Osteocyte (in vitro differentiated cells): ENCODE results near the gene RPRML. TPM values are rescaled to one million over a fixed set of nuclear protein-coding genes. Genes with fewer than 3 reads are reported as not detected.

Experiments
- DNase-seq: peaks from one replicate; pipeline ENCODE4 v3.0.0; 2021; ENCODE audit warnings: mixed read lengths; ENCODE audit not compliant: unreplicated experiment; ENCODE audit errors: extremely low spot score
- H3K27ac Mint-ChIP-seq: one replicate; pipeline ENCODE4 v1.8.0; 2021; ENCODE audit warnings: mild to moderate bottlenecking, mixed read lengths; ENCODE audit not compliant: unreplicated experiment
- H3K27me3 Mint-ChIP-seq: one replicate; pipeline ENCODE4 v1.8.0; 2021; ENCODE audit warnings: mixed read lengths; ENCODE audit not compliant: unreplicated experiment
- H3K36me3 Mint-ChIP-seq: one replicate; pipeline ENCODE4 v1.8.0; 2021; ENCODE audit warnings: mixed read lengths; ENCODE audit not compliant: unreplicated experiment
- H3K4me1 Mint-ChIP-seq: one replicate; pipeline ENCODE4 v1.8.0; 2021; ENCODE audit warnings: mixed read lengths; ENCODE audit not compliant: unreplicated experiment
- H3K4me3 Mint-ChIP-seq: one replicate; pipeline ENCODE4 v1.8.0; 2021; ENCODE audit warnings: mild to moderate bottlenecking, moderate library complexity, mixed read lengths; ENCODE audit not compliant: unreplicated experiment
- H3K9me3 Mint-ChIP-seq: one replicate; pipeline ENCODE4 v1.8.0; 2021; ENCODE audit warnings: mixed read lengths; ENCODE audit not compliant: unreplicated experiment
- total RNA-seq: library from RNA; stranded (reverse); gene quantifications from 2 replicates; pipeline ENCODE4 v1.2.1, GENCODE V29; 2021
- TF ChIP-seq, protein P1 (sequence below): fragments of 200-600 bp; sonication (generic); IDR thresholded peaks from 2 replicates; pipeline ENCODE4 v1.5.0; 2021; ENCODE audit warnings: antibody characterized with exemption, mild to moderate bottlenecking, moderate library complexity

Gene RPRML
- total RNA-seq, 1 donor from 2014 or later, result not detected

DNA sequence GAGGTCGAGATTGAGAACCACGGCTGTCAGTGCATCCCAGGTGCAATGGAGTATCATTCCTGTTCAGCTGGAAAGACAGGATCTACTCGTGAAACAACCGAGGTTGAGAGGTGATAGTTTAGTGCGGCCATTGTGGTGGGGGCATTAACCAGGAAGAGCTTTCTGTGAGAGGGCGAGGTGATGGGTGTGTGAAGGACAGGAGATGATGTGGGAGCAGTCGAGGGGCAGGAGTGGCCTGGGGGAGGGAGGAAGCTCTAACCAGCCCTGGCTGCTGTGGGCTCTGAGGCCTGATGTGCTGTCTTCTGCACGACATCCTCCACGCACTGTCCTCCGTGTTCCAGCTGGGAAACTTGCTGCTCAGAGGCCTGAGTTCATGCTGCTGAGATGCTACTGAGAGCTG lies 34.1 kb downstream of the RPRML start:
- Mint-ChIP-seq H3K4me1 (peaks cover 1% of the 10 kb centered on the region), H3K27ac (no peak overlapping the region), H3K4me3 (no peak overlapping the region), H3K36me3 (no peaks in the 10 kb centered on the region), H3K27me3 (peaks cover 5% of the 10 kb centered on the region), H3K9me3 (no peaks in the 10 kb centered on the region)
- TF ChIP-seq, protein P1, sequence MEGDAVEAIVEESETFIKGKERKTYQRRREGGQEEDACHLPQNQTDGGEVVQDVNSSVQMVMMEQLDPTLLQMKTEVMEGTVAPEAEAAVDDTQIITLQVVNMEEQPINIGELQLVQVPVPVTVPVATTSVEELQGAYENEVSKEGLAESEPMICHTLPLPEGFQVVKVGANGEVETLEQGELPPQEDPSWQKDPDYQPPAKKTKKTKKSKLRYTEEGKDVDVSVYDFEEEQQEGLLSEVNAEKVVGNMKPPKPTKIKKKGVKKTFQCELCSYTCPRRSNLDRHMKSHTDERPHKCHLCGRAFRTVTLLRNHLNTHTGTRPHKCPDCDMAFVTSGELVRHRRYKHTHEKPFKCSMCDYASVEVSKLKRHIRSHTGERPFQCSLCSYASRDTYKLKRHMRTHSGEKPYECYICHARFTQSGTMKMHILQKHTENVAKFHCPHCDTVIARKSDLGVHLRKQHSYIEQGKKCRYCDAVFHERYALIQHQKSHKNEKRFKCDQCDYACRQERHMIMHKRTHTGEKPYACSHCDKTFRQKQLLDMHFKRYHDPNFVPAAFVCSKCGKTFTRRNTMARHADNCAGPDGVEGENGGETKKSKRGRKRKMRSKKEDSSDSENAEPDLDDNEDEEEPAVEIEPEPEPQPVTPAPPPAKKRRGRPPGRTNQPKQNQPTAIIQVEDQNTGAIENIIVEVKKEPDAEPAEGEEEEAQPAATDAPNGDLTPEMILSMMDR, result no peak
- DNase-seq, result no peak

DNA sequence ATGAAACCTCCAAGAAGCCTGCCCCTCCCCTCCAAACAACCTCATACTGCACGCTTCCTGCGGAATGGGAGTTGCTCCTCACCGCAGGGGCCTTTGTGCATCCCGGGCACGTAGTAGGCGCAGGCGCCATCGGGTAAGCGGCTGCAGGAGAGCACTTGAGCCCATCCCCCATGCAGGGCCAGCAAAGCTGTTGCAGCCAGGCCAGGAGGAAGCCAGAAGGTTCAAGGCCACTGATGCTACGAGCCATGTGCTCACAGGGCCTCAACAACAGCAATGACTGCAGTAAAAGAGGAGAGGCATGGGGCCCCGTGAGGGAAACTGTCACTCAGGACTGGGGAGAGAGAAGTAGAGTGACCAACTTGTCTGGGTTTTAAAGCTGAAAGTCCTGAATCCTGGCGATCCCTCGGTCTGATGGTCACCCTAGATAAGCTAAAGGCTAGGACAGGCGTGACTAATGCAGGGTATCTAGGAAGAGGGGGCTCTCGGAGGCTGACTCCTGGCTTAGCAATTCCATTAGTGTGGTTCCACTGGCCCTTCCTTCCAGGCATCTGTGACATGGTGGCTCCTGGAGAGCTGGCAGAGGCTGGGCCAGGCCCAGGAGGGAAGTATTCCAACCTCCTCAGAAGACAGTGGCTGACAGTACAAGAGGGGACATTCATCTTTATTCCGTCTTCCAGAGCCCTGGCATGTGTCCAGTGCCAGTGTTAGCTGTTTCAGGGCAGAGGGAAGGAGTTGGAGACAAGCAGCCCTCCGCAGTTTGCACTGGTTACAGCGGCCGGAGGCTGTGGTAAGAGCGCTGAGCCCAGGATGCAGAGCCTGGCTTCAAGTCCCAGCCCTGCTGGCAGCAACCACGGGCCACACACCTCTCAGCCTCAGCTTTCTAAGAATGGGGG lies 35.3 kb downstream of the RPRML start:
- no peak overlapping the region for H3K27ac Mint-ChIP-seq
- no peaks in the 10 kb centered on the region for H3K9me3 Mint-ChIP-seq
- TF ChIP-seq, protein P1, result no peak
- DNase-seq, result no peak
- H3K4me3 Mint-ChIP-seq, result no peak overlapping the region
- H3K27me3 Mint-ChIP-seq, result peaks cover 5% of the 10 kb centered on the region
- H3K36me3 Mint-ChIP-seq, result peaks cover 5% of the 10 kb centered on the region
- H3K4me1 Mint-ChIP-seq, result peaks cover 1% of the 10 kb centered on the region

DNA sequence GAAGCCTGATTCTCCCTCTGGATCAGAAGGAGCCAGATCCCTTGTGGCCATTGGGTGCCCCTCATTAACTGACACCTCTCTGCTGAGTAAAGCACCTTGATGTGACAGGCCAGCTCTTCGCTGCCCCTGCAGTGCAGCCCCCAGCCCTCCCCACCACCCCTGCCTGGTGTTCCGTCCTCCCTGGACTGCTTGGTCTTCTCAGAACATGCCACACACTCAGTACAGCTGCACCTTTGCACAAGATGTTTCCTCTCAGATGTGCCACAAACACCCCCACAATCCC lies 35.9 kb downstream of the RPRML start:
- Mint-ChIP-seq H3K4me1 (peaks cover 1% of the 10 kb centered on the region), H3K4me3 (no peak overlapping the region), H3K27me3 (peaks cover 5% of the 10 kb centered on the region), H3K27ac (no peak overlapping the region), H3K36me3 (peaks cover 10% of the 10 kb centered on the region), H3K9me3 (no peaks in the 10 kb centered on the region)
- DNase-seq, result no peak
- TF ChIP-seq, protein P1, result no peak

DNA sequence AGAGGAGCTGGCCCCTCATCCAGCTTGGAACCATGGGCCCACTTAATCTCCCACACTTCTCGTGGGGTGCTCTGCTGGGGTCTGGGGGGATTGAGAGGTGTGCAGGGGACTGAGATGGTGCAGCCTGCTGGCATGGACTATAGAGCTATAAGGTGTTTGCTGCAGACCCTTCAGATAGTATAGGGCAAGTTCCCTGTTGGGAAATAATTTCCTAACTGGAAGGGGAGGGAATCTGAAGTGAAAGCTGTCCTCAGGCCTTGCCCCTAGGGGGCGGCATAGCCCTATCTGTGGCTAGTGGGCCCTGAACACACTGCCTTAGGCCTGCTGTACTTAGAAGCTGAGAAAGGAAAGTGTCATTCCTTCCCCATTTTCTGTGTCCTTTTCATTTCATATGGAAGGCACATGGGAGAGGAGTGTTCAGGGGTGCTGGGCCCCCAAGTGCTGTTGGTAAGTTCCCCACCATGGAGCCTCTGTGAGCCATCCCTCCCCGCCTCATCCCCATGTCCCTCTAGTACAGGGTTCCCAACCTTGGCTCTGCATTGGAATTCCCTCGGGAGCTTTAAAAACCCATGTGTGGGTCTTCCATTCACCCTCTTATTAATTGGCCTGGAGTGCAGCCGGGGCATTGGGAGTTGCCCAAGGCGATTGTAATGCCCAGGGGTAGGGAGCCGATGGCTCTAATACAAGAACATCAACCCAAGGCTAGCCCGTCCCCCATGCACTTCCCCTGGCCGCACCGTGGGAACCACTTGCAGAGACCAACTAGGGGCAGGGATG lies 36.4 kb downstream of the RPRML start:
- Mint-ChIP-seq H3K4me3 (no peak overlapping the region), H3K27ac (no peak overlapping the region), H3K9me3 (no peaks in the 10 kb centered on the region), H3K4me1 (peaks cover 1% of the 10 kb centered on the region), H3K36me3 (peaks cover 12% of the 10 kb centered on the region), H3K27me3 (peaks cover 5% of the 10 kb centered on the region)
- DNase-seq, result no peak
- TF ChIP-seq, protein P1, result peak; percentile 78

DNA sequence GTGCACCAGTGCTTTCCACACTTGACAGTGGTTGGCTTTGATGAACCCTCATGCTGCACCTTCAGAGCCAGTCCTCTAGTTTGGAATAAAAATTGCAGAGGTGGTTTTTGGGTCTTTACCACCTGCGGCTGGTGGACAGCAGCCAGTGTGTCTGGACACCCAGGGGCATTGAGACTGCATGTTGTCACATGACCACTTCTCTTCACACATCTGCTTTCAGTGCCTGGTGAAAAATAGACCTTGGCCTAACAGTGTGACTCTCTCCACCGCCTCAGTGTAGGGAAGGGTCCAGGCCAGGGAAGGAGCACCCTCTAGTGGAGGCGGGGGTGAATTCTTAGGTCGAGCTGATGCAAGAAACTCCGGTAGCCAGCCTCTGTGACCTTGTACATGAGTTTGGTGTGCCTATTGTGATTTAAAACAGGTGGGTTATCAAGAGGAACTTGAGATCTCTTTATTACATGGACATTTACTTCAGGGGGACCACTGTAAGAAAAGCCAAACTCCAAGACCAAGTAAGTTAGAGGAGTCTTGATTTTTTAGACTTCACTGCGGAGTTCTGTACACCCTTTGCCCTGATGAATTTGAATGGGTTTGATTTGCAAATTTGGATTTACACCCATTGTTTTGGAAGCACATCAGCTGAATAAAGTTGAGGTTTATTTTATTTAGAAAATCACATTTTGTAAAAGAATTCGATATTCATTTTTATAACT lies 38.2 kb downstream of the RPRML start:
- TF ChIP-seq, protein P1, result peak; percentile 90
- peak overlapping the region; percentile 32 for H3K27ac Mint-ChIP-seq

More for the DNA sequence above, 38.2 kb downstream of the RPRML start:
- H3K4me1 Mint-ChIP-seq, result peaks cover 1% of the 10 kb centered on the region
- no peaks in the 10 kb centered on the region for H3K27me3 Mint-ChIP-seq
- peaks cover 24% of the 10 kb centered on the region for H3K36me3 Mint-ChIP-seq
- DNase-seq, result peak; percentile 92
- H3K9me3 Mint-ChIP-seq, result no peaks in the 10 kb centered on the region
- no peak overlapping the region for H3K4me3 Mint-ChIP-seq
